K562 (cell line): ENCODE data around the gene CSK. TPM values are rescaled to one million over a fixed set of nuclear protein-coding genes. Genes with fewer than 3 reads are reported as not detected.
A peak's percentile ranks its signal among the peaks of the same experiment; 100 is the strongest.

Source experiments
- ATAC-seq: fragments of 200-7000 bp; cut with Tn5 transposase; 3 replicates; pipeline ENCODE4 v1.9.1; 2020; ENCODE audit warnings: moderate library complexity
- BruUV-seq: library from RNA; stranded (reverse); fragments of 400-500 nt; replicated peaks from 2 replicates; lab custom pipeline; 2021; lab: Mats Ljungman, UMichigan
- CTCF ChIA-PET: fragments of 300-600 bp; formaldehyde crosslinking; extraction: SDS; loops from one replicate; lab custom pipeline; 2021; ENCODE audit warnings: low intra/inter-chr PET ratio; lab: Yijun Ruan, JAX
- POLR2A ChIA-PET: fragments of 300-600, 350-650 bp; sonication (Branson Sonifier 250); formaldehyde crosslinking; extraction: SDS; loops from one replicate; lab custom pipeline; 2021; ENCODE audit warnings: antibody characterized with exemption, inconsistent platforms; lab: Yijun Ruan, JAX
- DNase-seq, 4 experiments: peaks; one replicate each; pipeline versions ENCODE4 v3.0.0 to v3.0.0-alpha.2; 2011 to 2018; ENCODE audit warnings: low spot score in 3 of 4, mixed read lengths in 3 of 4; ENCODE audit errors: extremely low read depth in 1 of 4
- FAIRE-seq: peaks from 2 replicates; lab custom pipeline; 2011; peaks lifted over from hg19 to GRCh38; lab: Jason Lieb, UNC
- H2AFZ ChIP-seq: 2 replicates; pipeline ENCODE4 v1.6.0; 2011; ENCODE audit warnings: low read depth, low read length, control low read depth, inconsistent platforms
- H3K27ac ChIP-seq: fragments of 200-600 bp; 3 replicates; pipeline ENCODE4 v1.8.0; 2011; ENCODE audit warnings: low read depth, mild to moderate bottlenecking, control low read depth, inconsistent platforms, low read length, moderate library complexity, mixed read lengths; ENCODE audit errors: extremely low read depth
- H3K27me3 ChIP-seq, 2 experiments: fragments of 300-600 bp in 1 of 2; 2 replicates in 1 of 2; 3 replicates in 1 of 2; pipeline versions ENCODE4 v1.6.0 to v1.8.0; 2011; ENCODE audit warnings: inconsistent platforms in 2 of 2, low read length in 2 of 2, mild to moderate bottlenecking in 1 of 2, mixed read lengths in 1 of 2, moderate library complexity in 1 of 2; ENCODE audit not compliant: control insufficient read depth in 2 of 2, insufficient read depth in 2 of 2
- H3K36me3 ChIP-seq: fragments of 300-600 bp; 3 replicates; pipeline ENCODE4 v1.8.0; 2011; ENCODE audit warnings: mild to moderate bottlenecking, low read length, inconsistent platforms; ENCODE audit not compliant: control insufficient read depth, insufficient read depth
- H3K4me1 ChIP-seq, 2 experiments: fragments of 200-600 bp in 1 of 2; replicated peaks in 1 of 2; 2 replicates in 1 of 2; 3 replicates in 1 of 2; pipeline versions ENCODE4 v1.5.1 to v1.8.0; 2011; ENCODE audit warnings: inconsistent platforms in 2 of 2, low read length in 2 of 2, mild to moderate bottlenecking in 1 of 2, mixed read lengths in 1 of 2, moderate library complexity in 1 of 2; ENCODE audit not compliant: control insufficient read depth in 2 of 2, insufficient read depth in 2 of 2
- H3K4me2 ChIP-seq: 2 replicates; pipeline ENCODE4 v1.6.1; 2011; ENCODE audit warnings: low read length, control low read depth, inconsistent platforms, mixed read lengths; ENCODE audit not compliant: insufficient read depth
- H3K4me3 ChIP-seq: fragments of 200-600 bp; sonication (generic), shearing (Covaris generic); 2 replicates; pipeline ENCODE4 v1.5.1; 2016; ENCODE audit warnings: control low read depth, inconsistent platforms
- H3K79me2 ChIP-seq: fragments of 200-600 bp; 3 replicates; pipeline ENCODE4 v1.8.0; 2011; ENCODE audit warnings: low read length, inconsistent platforms; ENCODE audit not compliant: control insufficient read depth, insufficient read depth
- H3K9ac ChIP-seq, 2 experiments: 2 replicates each; pipeline versions ENCODE4 v1.6.0 to v1.6.1; 2011; ENCODE audit warnings: low read depth in 2 of 2, low read length in 2 of 2, control low read depth in 1 of 2, inconsistent platforms in 1 of 2, mild to moderate bottlenecking in 1 of 2, mixed read lengths in 1 of 2; ENCODE audit not compliant: insufficient read depth in 1 of 2
- H3K9me1 ChIP-seq: one replicate; pipeline ENCODE4 v1.6.0; 2011; ENCODE audit warnings: inconsistent platforms, mild to moderate bottlenecking, low read length, moderate library complexity; ENCODE audit not compliant: control insufficient read depth, insufficient read depth
- H3K9me3 ChIP-seq: replicated peaks from 2 replicates; pipeline ENCODE4 v1.5.1; 2011; ENCODE audit warnings: low read depth, low read length, inconsistent platforms; ENCODE audit not compliant: control insufficient read depth, insufficient read depth
- H4K20me1 ChIP-seq: replicated peaks from 2 replicates; pipeline ENCODE4 v1.6.1; 2011; ENCODE audit warnings: low read length, inconsistent platforms, mixed read lengths; ENCODE audit not compliant: control insufficient read depth, insufficient read depth
- BCOR ChIP-seq: fragments of 450-650 bp; IDR thresholded peaks from 2 replicates; pipeline ENCODE4 v1.6.1; 2016
- BRF1 ChIP-seq: IDR thresholded peaks from 3 replicates; pipeline ENCODE4 v1.6.1; 2011; ENCODE audit warnings: borderline replicate concordance, mild to moderate bottlenecking; ENCODE audit not compliant: insufficient read length; ENCODE audit errors: extremely low read depth
- FOXA3 ChIP-seq, 2 experiments: fragments of 450-650 bp in 1 of 2; sonication (generic) in 1 of 2; formaldehyde crosslinking; IDR thresholded peaks in 1 of 2; conservative IDR thresholded peaks in 1 of 2; 2 replicates each; pipeline versions ENCODE4 v1.4.0 to v1.8.0; 2020 to 2022; ENCODE audit warnings: mild to moderate bottlenecking in 2 of 2, missing genetic modification reagents in 1 of 2
- SPI1 ChIP-seq: IDR thresholded peaks from 2 replicates; pipeline ENCODE4 v1.6.1; 2011; ENCODE audit warnings: low read depth, low read length, control low read depth, borderline replicate concordance
- WGBS: fragments of 100-300 bp; shearing (Covaris generic); methylation state at CpG from one replicate; pipeline ENCODE4 v1.1.6; 2016; ENCODE audit warnings: low coverage, mixed read lengths; ENCODE audit not compliant: insufficient coverage; ENCODE audit errors: missing lambda C conversion rate; 5-methylcytosine and 5-hydroxymethylcytosine counted together
- in situ Hi-C: fragments of 300-500 bp; cut with MboI; formaldehyde crosslinking; loops from 4 replicates; pipeline ENCODE4 v1.15.0; 2018; ENCODE audit warnings: inconsistent platforms, mixed read lengths
- intact Hi-C: fragments of 100-400 bp; cut with micrococcal nuclease; formaldehyde crosslinking; loops from 2 replicates; pipeline ENCODE4 v1.14.2; 2022
- polyA plus RNA-seq, 8 experiments: library from polyadenylated mRNA; depleted of rRNA in 4 of 8; stranded (reverse) in 5 of 8; unstranded in 3 of 8; fragments of >200 nt; fragmentation: Nextera tagmentation in 2 of 8; fragmentation: Illumina TruSeq in 1 of 8; extraction: Ambion mirVana in 2 of 8; extraction: Trizol in 1 of 8; gene quantifications; 2 replicates each; pipeline versions ENCODE4 v1.2.1 to v1.2.3, GENCODE V29; 2011 to 2014; ENCODE audit warnings: inconsistent platforms in 1 of 8, missing spikeins in 1 of 8
- total RNA-seq, 7 experiments: library from RNA; depleted of rRNA in 6 of 7; stranded (reverse); fragments of >200 nt in 6 of 7; fragmentation: Illumina TruSeq in 2 of 7; extraction: Trizol in 2 of 7; gene quantifications; 2 replicates each; pipeline versions ENCODE4 v1.2.1 to v1.2.3, GENCODE V29; 2011 to 2021; ENCODE audit warnings: low replicate concordance in 1 of 7
- TF ChIP-seq, protein P1 (sequence below): sonication (generic); formaldehyde crosslinking; IDR thresholded peaks from 2 replicates; pipeline ENCODE4 v1.8.1; 2023; ENCODE audit warnings: mild to moderate bottlenecking, missing genetic modification reagents

CSK gene
- total and polyA plus RNA-seq, 9 of the 15 experiments (the other 6 are each of a cell fraction or from before 2014, with no cell fraction given) = 1.5 to 112 (median 22.5) TPM

- H3K9me1 ChIP-seq = no peaks in the 10 kb centered on the region
- H3K4me3 ChIP-seq = no peak overlapping the region
- in situ Hi-C loops (no loop called here), intact Hi-C loops (no loop called here)
- no peak for DNase-seq
- 25% methylated on average over 8 of the region's 10 CpGs for WGBS
- ATAC-seq = no peak
- no peak overlapping the region for H3K27ac ChIP-seq
- no peaks in the 10 kb centered on the region for H3K36me3 ChIP-seq
- peaks cover 0 to 13% of the 10 kb centered on the region in 2 experiments; a peak in 2 of 5 replicates for H3K27me3 ChIP-seq
- H3K9ac ChIP-seq = peak overlapping the region in 1 of 2 experiments; percentile 68; a peak in 2 of 4 replicates
- H4K20me1 ChIP-seq = no peaks in the 10 kb centered on the region
- H3K4me2 ChIP-seq = no peak overlapping the region
- peaks cover 6 to 27% of the 10 kb centered on the region in 2 experiments; a peak in 3 of 5 replicates for H3K4me1 ChIP-seq
- no peak overlapping the region for H2AFZ ChIP-seq
- no peak for FAIRE-seq
- BruUV-seq = no TSS peak
- ChIA-PET POLR2A (interaction anchor here (0.6 to 0.9 kb wide), 3 partner anchors 12 to 444 kb away, joined by 3 to 4 read pairs (median 3); no protein-coding TSS in a partner anchor), CTCF (no interaction called here)
- TF ChIP-seq BRF1 = no peak
- TF ChIP-seq SPI1 = 0 out of 2 replicates have a peak, but pooled peaks have one; percentile 57
- TF ChIP-seq, protein P1, sequence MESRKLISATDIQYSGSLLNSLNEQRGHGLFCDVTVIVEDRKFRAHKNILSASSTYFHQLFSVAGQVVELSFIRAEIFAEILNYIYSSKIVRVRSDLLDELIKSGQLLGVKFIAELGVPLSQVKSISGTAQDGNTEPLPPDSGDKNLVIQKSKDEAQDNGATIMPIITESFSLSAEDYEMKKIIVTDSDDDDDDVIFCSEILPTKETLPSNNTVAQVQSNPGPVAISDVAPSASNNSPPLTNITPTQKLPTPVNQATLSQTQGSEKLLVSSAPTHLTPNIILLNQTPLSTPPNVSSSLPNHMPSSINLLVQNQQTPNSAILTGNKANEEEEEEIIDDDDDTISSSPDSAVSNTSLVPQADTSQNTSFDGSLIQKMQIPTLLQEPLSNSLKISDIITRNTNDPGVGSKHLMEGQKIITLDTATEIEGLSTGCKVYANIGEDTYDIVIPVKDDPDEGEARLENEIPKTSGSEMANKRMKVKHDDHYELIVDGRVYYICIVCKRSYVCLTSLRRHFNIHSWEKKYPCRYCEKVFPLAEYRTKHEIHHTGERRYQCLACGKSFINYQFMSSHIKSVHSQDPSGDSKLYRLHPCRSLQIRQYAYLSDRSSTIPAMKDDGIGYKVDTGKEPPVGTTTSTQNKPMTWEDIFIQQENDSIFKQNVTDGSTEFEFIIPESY (CRISPR knock-in tag) = no peak
- TF ChIP-seq FOXA3 (CRISPR knock-in tag; conservative IDR thresholded peaks at IDR 0.05 in 1 of 2, IDR thresholded peaks at IDR 0.05 in 1 of 2) = no peak
- TF ChIP-seq BCOR = peak; percentile 53; the same call in 1 of the 2 replicates
- H3K79me2 ChIP-seq = no peaks in the 10 kb centered on the region
- H3K9me3 ChIP-seq = no peaks in the 10 kb centered on the region
Observed at GRCh38 chr15:74815121-74815934, 33.4 kb downstream of the CSK start.
